ENCODE data around the gene STIL.

DNA sequence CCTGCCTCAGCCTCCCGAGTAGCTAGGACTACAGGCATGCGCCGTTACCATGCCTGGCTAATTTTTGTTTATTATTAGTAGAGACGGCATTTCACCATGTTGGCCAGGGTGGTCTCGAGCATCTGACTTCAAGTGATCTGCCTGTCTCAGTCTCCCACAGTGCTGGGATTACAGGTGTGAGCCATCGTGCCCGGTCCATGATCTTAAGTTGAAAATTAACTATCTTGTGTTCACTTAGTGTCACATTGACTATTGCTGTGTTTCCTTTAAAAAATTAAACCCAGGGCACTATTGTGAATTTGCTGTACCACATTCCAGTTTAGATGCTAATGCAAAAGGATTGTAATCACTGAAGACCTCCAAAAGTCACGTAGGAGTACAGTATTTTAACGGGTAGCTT, 33.8 kb upstream of the STIL start:
- TF ChIP-seq CTCF (IDR thresholded peaks at IDR 0.05; ENCODE audit: insufficient read depth, low read length) (no peak), POLR2AphosphoS5 (IDR thresholded peaks at IDR 0.05; ENCODE audit: low read depth) (no peak), GABPA (IDR thresholded peaks at IDR 0.05; ENCODE audit: low read depth) (no peak), REST (IDR thresholded peaks at IDR 0.05; ENCODE audit: insufficient replicate concordance, low read depth) (no peak)
